ENCODE data around the gene ANXA2.

ANXA2 gene

DNA sequence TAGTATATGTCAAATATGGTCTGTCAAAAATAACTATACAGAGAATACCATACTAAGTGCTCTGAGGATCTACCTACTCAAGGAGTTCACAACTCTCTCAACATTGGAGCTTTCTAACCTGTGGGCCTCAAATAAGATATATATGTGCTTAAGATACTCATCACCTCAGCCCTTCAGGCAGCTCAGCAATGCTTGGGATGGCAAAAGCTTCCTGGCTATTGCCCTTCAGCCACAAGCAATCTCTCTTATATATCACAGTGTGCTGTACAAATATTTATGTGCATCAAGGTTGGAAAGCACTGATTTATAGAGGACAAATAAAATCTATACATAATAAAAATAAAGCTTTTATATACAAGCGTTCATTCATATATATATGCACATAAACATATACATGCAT is 40.9 kb upstream of the ANXA2 start:
- Histone ChIP-seq H3K9me3 (no peaks in the 10 kb centered on the region), H3K4me3 (ENCODE audit: low read depth, low read length) (no peak overlapping the region), H3K27me3 (no peaks in the 10 kb centered on the region), H3K4me1 (peaks cover 5% of the 10 kb centered on the region), H3K36me3 (no peaks in the 10 kb centered on the region)
- TF ChIP-seq, protein P1, sequence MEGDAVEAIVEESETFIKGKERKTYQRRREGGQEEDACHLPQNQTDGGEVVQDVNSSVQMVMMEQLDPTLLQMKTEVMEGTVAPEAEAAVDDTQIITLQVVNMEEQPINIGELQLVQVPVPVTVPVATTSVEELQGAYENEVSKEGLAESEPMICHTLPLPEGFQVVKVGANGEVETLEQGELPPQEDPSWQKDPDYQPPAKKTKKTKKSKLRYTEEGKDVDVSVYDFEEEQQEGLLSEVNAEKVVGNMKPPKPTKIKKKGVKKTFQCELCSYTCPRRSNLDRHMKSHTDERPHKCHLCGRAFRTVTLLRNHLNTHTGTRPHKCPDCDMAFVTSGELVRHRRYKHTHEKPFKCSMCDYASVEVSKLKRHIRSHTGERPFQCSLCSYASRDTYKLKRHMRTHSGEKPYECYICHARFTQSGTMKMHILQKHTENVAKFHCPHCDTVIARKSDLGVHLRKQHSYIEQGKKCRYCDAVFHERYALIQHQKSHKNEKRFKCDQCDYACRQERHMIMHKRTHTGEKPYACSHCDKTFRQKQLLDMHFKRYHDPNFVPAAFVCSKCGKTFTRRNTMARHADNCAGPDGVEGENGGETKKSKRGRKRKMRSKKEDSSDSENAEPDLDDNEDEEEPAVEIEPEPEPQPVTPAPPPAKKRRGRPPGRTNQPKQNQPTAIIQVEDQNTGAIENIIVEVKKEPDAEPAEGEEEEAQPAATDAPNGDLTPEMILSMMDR (IDR thresholded peaks at IDR 0.05; ENCODE audit: low read depth, low read length) = no peak
- DNase-seq = no peak

DNA sequence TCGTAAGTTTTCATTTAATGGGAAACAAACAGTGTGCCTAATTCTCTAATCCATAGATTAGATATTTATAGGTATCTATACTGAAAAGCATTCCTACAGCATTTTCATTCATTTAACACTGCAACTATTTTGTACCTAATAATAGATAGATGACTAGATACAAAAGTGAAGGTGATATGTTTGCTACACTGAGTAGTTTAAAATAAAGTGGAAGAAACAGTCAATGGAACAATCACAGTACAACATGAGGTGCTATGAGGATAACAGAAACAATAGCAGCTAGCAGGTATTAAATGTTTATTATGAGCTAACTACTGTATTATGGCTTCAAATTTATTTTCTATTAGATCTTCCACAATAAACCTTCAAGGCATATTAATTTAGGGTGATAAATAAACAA is 31.1 kb upstream of the ANXA2 start:
- H3K4me1 ChIP-seq = peaks cover 4% of the 10 kb centered on the region
- no peak for DNase-seq
- H3K36me3 ChIP-seq = peaks cover 9% of the 10 kb centered on the region
- TF ChIP-seq, protein P1 (IDR thresholded peaks at IDR 0.05; ENCODE audit: low read depth, low read length) = no peak
- no peaks in the 10 kb centered on the region for H3K9me3 ChIP-seq
- H3K27me3 ChIP-seq = no peaks in the 10 kb centered on the region
- H3K4me3 ChIP-seq (ENCODE audit: low read depth, low read length) = no peak overlapping the region

DNA sequence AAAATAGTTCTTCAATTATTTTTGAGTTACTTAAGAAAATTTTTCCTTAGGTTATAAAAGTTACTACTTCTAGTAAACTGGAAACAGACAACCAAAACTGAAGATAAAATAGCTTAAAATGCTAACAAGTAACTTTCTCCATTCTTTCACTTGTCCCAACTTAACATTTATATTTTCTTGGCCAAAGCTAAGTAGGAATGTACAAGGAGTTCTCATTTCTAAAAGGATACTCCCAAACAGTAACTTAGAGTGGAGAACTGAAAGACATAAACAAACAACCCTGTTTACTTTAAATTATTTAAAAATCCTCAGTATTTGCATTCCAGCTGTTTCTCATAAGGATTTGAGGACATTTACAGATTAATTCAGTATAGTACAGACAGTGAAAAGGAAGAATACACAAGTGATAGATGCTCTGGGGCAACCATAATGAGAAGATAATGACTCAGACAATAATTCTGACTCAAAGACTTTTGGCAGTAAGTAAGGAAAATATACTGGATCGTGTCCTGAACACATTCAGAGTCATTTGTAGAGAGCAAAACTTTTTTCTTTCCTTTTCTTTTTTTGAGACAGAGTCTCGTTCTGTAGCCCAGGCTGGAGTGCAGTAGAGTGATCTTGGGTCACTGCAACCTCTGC is 29.2 kb upstream of the ANXA2 start:
- Histone ChIP-seq H3K9me3 (no peaks in the 10 kb centered on the region), H3K27me3 (no peaks in the 10 kb centered on the region), H3K4me3 (ENCODE audit: low read depth, low read length) (no peak overlapping the region), H3K4me1 (no peaks in the 10 kb centered on the region), H3K36me3 (peaks cover 12% of the 10 kb centered on the region)
- TF ChIP-seq, protein P1 (IDR thresholded peaks at IDR 0.05; ENCODE audit: low read depth, low read length) = no peak
- no peak for DNase-seq

DNA sequence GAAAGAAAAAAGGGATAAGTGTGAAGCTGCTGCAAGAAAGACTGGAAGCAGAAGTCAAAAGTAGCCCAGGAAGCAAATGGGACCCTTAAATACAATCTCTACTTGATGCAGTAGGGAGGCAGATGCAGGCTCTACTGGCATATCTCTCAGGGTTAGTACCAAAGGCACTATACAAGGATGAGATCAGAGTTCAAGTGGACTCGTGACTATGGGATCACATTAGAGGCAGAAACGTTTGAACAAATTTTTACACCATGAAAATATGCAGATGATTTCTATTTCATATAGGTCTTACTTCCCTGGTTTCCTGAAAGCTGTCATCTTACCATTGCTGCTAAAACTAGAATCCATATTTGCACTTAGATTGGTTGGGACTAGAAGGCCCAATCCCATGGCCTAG is 27.7 kb upstream of the ANXA2 start:
- Histone ChIP-seq H3K4me1 (peaks cover under 1% of the 10 kb centered on the region; the same call in 1 of the 2 replicates), H3K27me3 (no peaks in the 10 kb centered on the region), H3K9me3 (no peaks in the 10 kb centered on the region), H3K4me3 (ENCODE audit: low read depth, low read length) (no peak overlapping the region), H3K36me3 (peaks cover 8% of the 10 kb centered on the region; the same call in 1 of the 2 replicates)
- no peak for DNase-seq
- TF ChIP-seq, protein P1 (IDR thresholded peaks at IDR 0.05; ENCODE audit: low read depth, low read length) = no peak

DNA sequence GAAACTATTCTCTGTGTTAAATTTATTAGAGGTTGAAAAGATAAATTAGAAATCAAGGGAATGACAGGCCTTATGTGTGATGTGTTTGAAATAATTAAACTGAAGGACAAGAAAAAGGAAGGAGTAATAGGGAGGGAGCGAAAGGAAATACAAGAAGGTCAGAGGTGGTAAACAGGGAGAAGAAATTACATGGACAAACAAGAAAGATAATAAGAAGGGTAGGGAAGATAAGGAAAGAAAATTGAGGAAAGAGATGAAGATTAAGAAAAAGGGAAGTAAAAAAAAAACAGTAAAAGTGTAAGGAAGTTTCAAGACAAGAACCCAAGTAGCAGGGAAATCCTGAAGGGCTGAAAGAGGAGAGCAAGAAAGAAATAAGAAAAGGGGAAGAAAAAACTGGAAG is 26.2 kb upstream of the ANXA2 start:
- Histone ChIP-seq H3K4me3 (ENCODE audit: low read depth, low read length) (no peak overlapping the region), H3K36me3 (peaks cover 8% of the 10 kb centered on the region; the same call in 1 of the 2 replicates), H3K27me3 (no peaks in the 10 kb centered on the region), H3K9me3 (no peaks in the 10 kb centered on the region), H3K4me1 (peaks cover 4% of the 10 kb centered on the region; the same call in 1 of the 2 replicates)
- no peak for DNase-seq
- TF ChIP-seq, protein P1 (IDR thresholded peaks at IDR 0.05; ENCODE audit: low read depth, low read length) = no peak

DNA sequence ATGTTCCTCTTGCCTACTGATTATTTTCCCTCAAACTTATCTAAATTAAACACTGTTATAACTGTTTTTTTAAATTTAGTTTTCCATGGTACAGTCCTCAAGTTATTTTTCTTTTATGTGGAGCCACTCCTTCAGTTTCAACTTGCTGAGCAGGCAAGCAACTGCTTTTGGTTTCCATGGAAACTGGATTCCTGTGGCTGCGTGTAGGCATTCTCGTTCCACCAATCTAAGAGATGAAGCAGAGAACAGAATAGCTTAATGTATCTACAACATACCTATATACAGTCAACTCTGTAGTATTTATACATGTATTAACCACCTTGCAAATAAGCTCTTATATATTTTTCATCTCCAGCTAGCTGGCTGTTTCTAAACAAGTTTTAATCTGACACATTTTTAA is 25.8 kb upstream of the ANXA2 start:
- no peak overlapping the region for H3K4me3 ChIP-seq (ENCODE audit: low read depth, low read length)
- no peaks in the 10 kb centered on the region for H3K27me3 ChIP-seq
- no peak for DNase-seq
- H3K9me3 ChIP-seq = no peaks in the 10 kb centered on the region
- TF ChIP-seq, protein P1 (IDR thresholded peaks at IDR 0.05; ENCODE audit: low read depth, low read length) = no peak
- peaks cover 4% of the 10 kb centered on the region; the same call in 1 of the 2 replicates for H3K4me1 ChIP-seq
- H3K36me3 ChIP-seq = peaks cover 8% of the 10 kb centered on the region; the same call in 1 of the 2 replicates
